SU-DHL-6 (cell line): ENCODE results near the gene SPTBN1.
"Not testable (repeated sequence)": the region's sequence is repeated elsewhere in the genome, so short reads cannot be mapped to it uniquely, and the experiment has no call there.

Source experiments
- H2AFZ ChIP-seq: fragments of 200-600 bp; sonication (generic); 2 replicates; pipeline ENCODE4 v1.6.1; 2014; ENCODE audit warnings: low read depth, mild to moderate bottlenecking, moderate library complexity, mixed read lengths, antibody characterized with exemption, low read length; ENCODE audit not compliant: severe bottlenecking
- H3F3A ChIP-seq: fragments of 200-600 bp; shearing (Covaris generic); 2 replicates; pipeline ENCODE4 v1.6.0; 2016; ENCODE audit warnings: antibody characterized with exemption, mild to moderate bottlenecking; ENCODE audit not compliant: insufficient read depth
- H3K27ac ChIP-seq: fragments of 200-600 bp; sonication (generic); 2 replicates; pipeline ENCODE4 v1.5.1; 2016; ENCODE audit warnings: low read depth, mild to moderate bottlenecking, low read length, moderate library complexity, mixed read lengths
- H3K27me3 ChIP-seq: fragments of 200-600 bp; sonication (generic), shearing (Covaris generic); 2 replicates; pipeline ENCODE4 v1.6.0; 2014; ENCODE audit warnings: mild to moderate bottlenecking, low read length
- H3K36me3 ChIP-seq: fragments of 200-600 bp; sonication (generic); 2 replicates; pipeline ENCODE4 v1.6.1; 2014; ENCODE audit warnings: mild to moderate bottlenecking, low read length, mixed read lengths
- H3K4me2 ChIP-seq: fragments of 300-600, 200-600 bp; shearing (Covaris generic), sonication (generic); 2 replicates; pipeline ENCODE4 v1.6.0; 2014; ENCODE audit warnings: low read length, low read depth, mild to moderate bottlenecking; ENCODE audit not compliant: poor library complexity, severe bottlenecking
- H3K4me3 ChIP-seq: fragments of 200-600 bp; sonication (generic); 2 replicates; pipeline ENCODE4 v1.5.1; 2014; ENCODE audit warnings: antibody characterized with exemption, low read length, mild to moderate bottlenecking, mixed read lengths; ENCODE audit not compliant: insufficient read depth, poor library complexity, severe bottlenecking
- H3K79me2 ChIP-seq: fragments of 200-600 bp; sonication (generic); 2 replicates; pipeline ENCODE4 v1.6.1; 2014; ENCODE audit warnings: mild to moderate bottlenecking, low read length, moderate library complexity; ENCODE audit not compliant: insufficient read depth
- H3K9ac ChIP-seq: fragments of 200-600 bp; sonication (generic); 2 replicates; pipeline ENCODE4 v1.7.0; 2014; ENCODE audit warnings: mild to moderate bottlenecking, low read length
- H3K9me2 ChIP-seq: fragments of 200-600 bp; sonication (generic); replicated peaks from 2 replicates; pipeline ENCODE4 v1.6.1; 2014; ENCODE audit warnings: low read length; ENCODE audit not compliant: insufficient read depth
- H3K9me3 ChIP-seq: fragments of 200-600 bp; sonication (generic); 2 replicates; pipeline ENCODE4 v1.6.1; 2014; ENCODE audit warnings: low read length, mixed read lengths; ENCODE audit not compliant: insufficient read depth
- H4K20me1 ChIP-seq: fragments of 200-600 bp; sonication (generic); 2 replicates; pipeline ENCODE4 v1.6.1; 2014; ENCODE audit warnings: low read depth, mild to moderate bottlenecking, antibody characterized with exemption, low read length, moderate library complexity, mixed read lengths
- CTCF ChIP-seq: fragments of 200-600 bp; sonication (generic); IDR thresholded peaks from one replicate; pipeline ENCODE4 v1.5.1; 2017; ENCODE audit warnings: antibody characterized with exemption, mild to moderate bottlenecking, low read length, moderate library complexity; ENCODE audit not compliant: insufficient read depth, poor library complexity, severe bottlenecking
- EZH2phosphoT487 ChIP-seq: fragments of 200-600 bp; sonication (generic), shearing (Covaris generic); conservative IDR thresholded peaks from 2 replicates; pipeline ENCODE4 v1.6.1; 2018; ENCODE audit warnings: mild to moderate bottlenecking, antibody characterized with exemption, low read length, moderate library complexity, mixed read lengths

The SPTBN1 gene

GRCh38 chr2:54528311-54528955 lies 72.3 kb downstream of the SPTBN1 start:
- Histone ChIP-seq H3K9ac (no peak overlapping the region), H3K79me2 (0 out of 2 replicates have a peak, but pooled peaks cover 7% of the 10 kb centered on the region), H2AFZ (no peak overlapping the region)

DNA sequence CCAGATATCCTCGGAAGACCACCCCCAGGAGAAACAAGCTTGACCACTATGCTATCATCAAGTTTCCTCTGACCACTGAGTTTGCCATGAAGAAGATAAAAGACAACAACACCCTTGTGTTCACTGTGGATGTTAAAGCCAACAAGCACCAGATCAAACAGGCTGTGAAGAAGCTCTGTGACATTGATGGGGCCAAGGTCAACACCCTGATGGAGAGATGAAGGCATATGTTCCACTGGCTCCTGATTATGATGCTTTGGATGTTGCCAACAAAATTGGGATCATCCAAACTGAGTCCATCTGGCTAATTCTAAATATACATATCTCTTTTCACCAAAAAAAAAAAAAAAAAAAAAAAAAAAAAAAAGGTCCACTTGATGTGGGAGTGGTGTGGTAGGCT lies 73.4 kb downstream of the SPTBN1 start:
- not testable (repeated sequence) for H3K27ac ChIP-seq, H3F3A ChIP-seq, H3K4me2 ChIP-seq, H3K36me3 ChIP-seq, H3K4me3 ChIP-seq, H3K27me3 ChIP-seq, H3K9ac ChIP-seq, H3K9me2 ChIP-seq, H2AFZ ChIP-seq, H3K9me3 ChIP-seq, H3K79me2 ChIP-seq, H4K20me1 ChIP-seq

More at GRCh38 chr2:54528311-54528955, 72.3 kb downstream of the SPTBN1 start:
- H3K4me3 ChIP-seq = no peak overlapping the region
- no peaks in the 10 kb centered on the region for H3K9me3 ChIP-seq
- H3F3A ChIP-seq = no peaks in the 10 kb centered on the region
- H3K27me3 ChIP-seq = no peaks in the 10 kb centered on the region
- H3K27ac ChIP-seq = no peak overlapping the region
- H3K9me2 ChIP-seq = no peaks in the 10 kb centered on the region
- H4K20me1 ChIP-seq = no peaks in the 10 kb centered on the region
- H3K36me3 ChIP-seq = no peaks in the 10 kb centered on the region; the same call in 1 of the 2 replicates
- no peak for TF ChIP-seq EZH2phosphoT487
- no peak for TF ChIP-seq CTCF
- no peak overlapping the region for H3K4me2 ChIP-seq

- no peaks in the 10 kb centered on the region for H3K79me2 ChIP-seq
- no peak overlapping the region for H3K4me2 ChIP-seq
Observed at GRCh38 chr2:54529935-54530334, 73.8 kb downstream of the SPTBN1 start.

More at GRCh38 chr2:54529935-54530334, 73.8 kb downstream of the SPTBN1 start:
- no peaks in the 10 kb centered on the region for H3K27me3 ChIP-seq
- H3K27ac ChIP-seq = no peak overlapping the region
- H3K9me3 ChIP-seq = no peaks in the 10 kb centered on the region
- TF ChIP-seq CTCF (no peak), EZH2phosphoT487 (no peak)
- H4K20me1 ChIP-seq = no peaks in the 10 kb centered on the region
- no peak overlapping the region for H3K4me3 ChIP-seq
- H3K9ac ChIP-seq = no peak overlapping the region
- no peak overlapping the region for H2AFZ ChIP-seq
- no peaks in the 10 kb centered on the region for H3K9me2 ChIP-seq
- H3K36me3 ChIP-seq = no peaks in the 10 kb centered on the region; the same call in 1 of the 2 replicates
- no peaks in the 10 kb centered on the region for H3F3A ChIP-seq
